Endothelial cell of umbilical vein (primary cell): ENCODE measurements around the gene EHF. TPM values are rescaled to one million over a fixed set of nuclear protein-coding genes. Genes with fewer than 3 reads are reported as not detected.
A peak's percentile ranks its signal among the peaks of the same experiment; 100 is the strongest.

Experiments used
- BruUV-seq: library from RNA; stranded (reverse); fragments of 400-500 nt; replicated peaks from 2 replicates; lab custom pipeline; 2021; lab: Mats Ljungman, UMichigan
- CTCF ChIA-PET: fragments of 300-600, 350-600 bp; sonication (Branson Sonifier 250); formaldehyde crosslinking; loops from one replicate; lab custom pipeline; 2021; ENCODE audit warnings: antibody characterized with exemption, inconsistent platforms; lab: Charles Lee
- POLR2A ChIA-PET: fragments of 300-600, 350-600 bp; sonication (Branson Sonifier 250); formaldehyde crosslinking; loops from one replicate; lab custom pipeline; 2021; ENCODE audit warnings: antibody characterized with exemption, inconsistent platforms; lab: Charles Lee
- DNase-seq: peaks from one replicate; pipeline ENCODE4 v3.0.0-alpha.2; 2011; ENCODE audit warnings: low read depth, low spot score
- FAIRE-seq: peaks from 2 replicates; lab custom pipeline; 2011; peaks lifted over from hg19 to GRCh38; lab: Jason Lieb, UNC
- H2AFZ ChIP-seq: 2 replicates; pipeline ENCODE4 v1.6.0; 2012; ENCODE audit warnings: low read depth, low read length, control low read depth, inconsistent platforms
- H3K27ac ChIP-seq: 2 replicates; pipeline ENCODE4 v1.5.1; 2011; ENCODE audit warnings: low read depth, mild to moderate bottlenecking, control low read depth, low read length, moderate library complexity; ENCODE audit not compliant: insufficient read depth
- H3K27me3 ChIP-seq, 2 experiments: 2 replicates each; pipeline versions ENCODE4 v1.6.0 to v1.6.1; 2011; ENCODE audit warnings: low read length in 2 of 2, mixed read lengths in 1 of 2; ENCODE audit not compliant: control insufficient read depth in 2 of 2, insufficient read depth in 2 of 2
- H3K36me3 ChIP-seq, 2 experiments: 2 replicates in 1 of 2; 3 replicates in 1 of 2; pipeline ENCODE4 v1.5.1; 2011; ENCODE audit warnings: low read length in 2 of 2, mild to moderate bottlenecking in 1 of 2, moderate library complexity in 1 of 2; ENCODE audit not compliant: control insufficient read depth in 2 of 2, insufficient read depth in 2 of 2; ENCODE audit errors: extremely low read depth in 1 of 2
- H3K4me1 ChIP-seq: 3 replicates; pipeline ENCODE4 v1.5.1; 2011; ENCODE audit warnings: mild to moderate bottlenecking, low read length; ENCODE audit not compliant: control insufficient read depth, insufficient read depth; ENCODE audit errors: extremely low read depth
- H3K4me2 ChIP-seq: 2 replicates; pipeline ENCODE4 v1.6.1; 2011; ENCODE audit warnings: low read length, control low read depth, mixed read lengths; ENCODE audit not compliant: insufficient read depth
- H3K4me3 ChIP-seq, 3 experiments: fragments of 200-600 bp in 1 of 3; sonication (generic), shearing (Covaris generic) in 1 of 3; replicated peaks in 1 of 3; 2 replicates each; pipeline ENCODE4 v1.5.1; 2011 to 2016; ENCODE audit warnings: control low read depth in 3 of 3, low read length in 3 of 3, mild to moderate bottlenecking in 2 of 3, inconsistent platforms in 1 of 3, low read depth in 1 of 3, moderate library complexity in 1 of 3; ENCODE audit not compliant: insufficient read depth in 1 of 3
- H3K79me2 ChIP-seq: 2 replicates; pipeline ENCODE4 v1.6.0; 2012; ENCODE audit warnings: low read length, inconsistent platforms; ENCODE audit not compliant: control insufficient read depth, insufficient read depth
- H3K9ac ChIP-seq: replicated peaks from 2 replicates; pipeline ENCODE3; 2011; ENCODE audit warnings: low read length, control low read depth; ENCODE audit not compliant: insufficient read depth; ENCODE audit errors: extremely low read depth
- H3K9me1 ChIP-seq: replicated peaks from 3 replicates; pipeline ENCODE4 v1.6.0; 2011; ENCODE audit warnings: mild to moderate bottlenecking, low read length; ENCODE audit not compliant: control insufficient read depth, insufficient read depth; ENCODE audit errors: extremely low read depth
- H3K9me3 ChIP-seq: replicated peaks from 2 replicates; pipeline ENCODE4 v1.5.1; 2012; ENCODE audit warnings: low read length, inconsistent platforms; ENCODE audit not compliant: control insufficient read depth, insufficient read depth
- H4K20me1 ChIP-seq: replicated peaks from 2 replicates; pipeline ENCODE3; 2011; ENCODE audit warnings: mild to moderate bottlenecking, low read length; ENCODE audit not compliant: control insufficient read depth, insufficient read depth; ENCODE audit errors: extremely low read depth
- EZH2 ChIP-seq: IDR thresholded peaks from 2 replicates; pipeline ENCODE4 v1.6.1; 2012; ENCODE audit warnings: borderline replicate concordance, low read depth, mild to moderate bottlenecking, moderate library complexity, low read length, inconsistent platforms; ENCODE audit not compliant: severe bottlenecking
- FOS ChIP-seq: IDR thresholded peaks from 2 replicates; pipeline ENCODE4 v1.6.1; 2011; ENCODE audit warnings: mild to moderate bottlenecking, low read length, moderate library complexity, borderline replicate concordance; ENCODE audit not compliant: insufficient read depth
- JUN ChIP-seq: IDR thresholded peaks from 2 replicates; pipeline ENCODE4 v1.6.1; 2011; ENCODE audit warnings: borderline replicate concordance, low read depth; ENCODE audit not compliant: insufficient read length, insufficient read depth
- MAX ChIP-seq: IDR thresholded peaks from 2 replicates; pipeline ENCODE4 v1.6.1; 2011; ENCODE audit not compliant: insufficient read depth, insufficient read length
- POLR2A ChIP-seq: IDR thresholded peaks from 2 replicates; pipeline ENCODE4 v1.6.1; 2012; ENCODE audit warnings: low read depth, mild to moderate bottlenecking, control low read depth, low read length
- dilution Hi-C: fragments of 300-500 bp; cut with MboI; formaldehyde crosslinking; loops from one replicate; pipeline ENCODE4 v1.15.0; 2019; ENCODE audit warnings: low sequenced_read_pairs; ENCODE audit not compliant: extremely low pct_ligation_motif_present
- intact Hi-C: fragments of 100-400 bp; cut with micrococcal nuclease; formaldehyde crosslinking; loops from one replicate; pipeline ENCODE4 v1.10.0; 2022
- polyA plus RNA-seq, 4 experiments: library from polyadenylated mRNA; depleted of rRNA in 3 of 4; stranded (reverse) in 3 of 4; unstranded in 1 of 4; fragments of >200 nt; gene quantifications; 2 replicates each; pipeline versions ENCODE4 v1.2.1 to v1.2.3, GENCODE V29; 2011 to 2012; ENCODE audit warnings: missing spikeins in 1 of 4
- total RNA-seq: library from RNA; stranded (reverse); gene quantifications from 2 replicates; pipeline ENCODE4 v1.2.3, GENCODE V29; 2021

EHF gene
- total and polyA plus RNA-seq, 2 donors (not counting 3 experiments of a cell fraction or from before 2014, with no cell fraction given): not detected

- H3K27ac ChIP-seq: no peak overlapping the region
- no peak for TF ChIP-seq MAX
- TF ChIP-seq EZH2: no peak
- no peak for TF ChIP-seq FOS
- TF ChIP-seq POLR2A: no peak
- BruUV-seq: no TSS peak
- no peaks in the 10 kb centered on the region for H3K79me2 ChIP-seq
- H3K9me3 ChIP-seq: no peaks in the 10 kb centered on the region
- ChIA-PET POLR2A (no interaction called here), CTCF (no interaction called here)
- no peaks in the 10 kb centered on the region for H3K27me3 ChIP-seq
- dilution Hi-C loops (no loop called here), intact Hi-C loops (no loop called here)
- H2AFZ ChIP-seq: no peak overlapping the region
- FAIRE-seq (no peak), DNase-seq (no peak)
- H3K9ac ChIP-seq: no peak overlapping the region
- no peaks in the 10 kb centered on the region for H3K36me3 ChIP-seq
- H4K20me1 ChIP-seq: no peaks in the 10 kb centered on the region
- H3K4me1 ChIP-seq: peaks cover 17% of the 10 kb centered on the region
- H3K4me3 ChIP-seq: no peak overlapping the region
- H3K4me2 ChIP-seq: no peak overlapping the region
- H3K9me1 ChIP-seq: no peaks in the 10 kb centered on the region
These were observed 59.3 kb downstream of the EHF start for GRCh38 chr11:34680206-34680605.

GRCh38 chr11:34680918-34681586 is 60.2 kb downstream of the EHF start:
- ChIA-PET CTCF (interaction anchor here (1.2 kb wide), 1 partner anchor 95 kb away, joined by 3 read pairs; no protein-coding TSS in a partner anchor), POLR2A (no interaction called here)
- intact Hi-C loops: loop anchor here (1.0 kb wide), 1 partner anchor 128 kb away; no protein-coding TSS in a partner anchor
- Histone ChIP-seq H3K4me2 (no peak overlapping the region), H3K4me3 (no peak overlapping the region), H3K9me1 (no peaks in the 10 kb centered on the region), H3K27me3 (no peaks in the 10 kb centered on the region), H4K20me1 (no peaks in the 10 kb centered on the region), H3K79me2 (no peaks in the 10 kb centered on the region), H3K4me1 (peaks cover 17% of the 10 kb centered on the region), H3K9ac (no peak overlapping the region), H3K9me3 (no peaks in the 10 kb centered on the region), H2AFZ (no peak overlapping the region), H3K27ac (no peak overlapping the region), H3K36me3 (no peaks in the 10 kb centered on the region)
- BruUV-seq: no TSS peak
- TF ChIP-seq MAX: no peak
- TF ChIP-seq JUN: peak; percentile 82
- peak; percentile 95 for TF ChIP-seq FOS
- dilution Hi-C loops: no loop called here
- DNase-seq (peak; percentile 56), FAIRE-seq (peak; percentile 76)
